ENCODE measurements around the gene SH3RF3. TPM values are rescaled to one million over a fixed set of nuclear protein-coding genes. Genes with fewer than 3 reads are reported as not detected.

The SH3RF3 gene
- total RNA-seq, result 2.8 and 2.9 TPM in 2 replicates

DNA sequence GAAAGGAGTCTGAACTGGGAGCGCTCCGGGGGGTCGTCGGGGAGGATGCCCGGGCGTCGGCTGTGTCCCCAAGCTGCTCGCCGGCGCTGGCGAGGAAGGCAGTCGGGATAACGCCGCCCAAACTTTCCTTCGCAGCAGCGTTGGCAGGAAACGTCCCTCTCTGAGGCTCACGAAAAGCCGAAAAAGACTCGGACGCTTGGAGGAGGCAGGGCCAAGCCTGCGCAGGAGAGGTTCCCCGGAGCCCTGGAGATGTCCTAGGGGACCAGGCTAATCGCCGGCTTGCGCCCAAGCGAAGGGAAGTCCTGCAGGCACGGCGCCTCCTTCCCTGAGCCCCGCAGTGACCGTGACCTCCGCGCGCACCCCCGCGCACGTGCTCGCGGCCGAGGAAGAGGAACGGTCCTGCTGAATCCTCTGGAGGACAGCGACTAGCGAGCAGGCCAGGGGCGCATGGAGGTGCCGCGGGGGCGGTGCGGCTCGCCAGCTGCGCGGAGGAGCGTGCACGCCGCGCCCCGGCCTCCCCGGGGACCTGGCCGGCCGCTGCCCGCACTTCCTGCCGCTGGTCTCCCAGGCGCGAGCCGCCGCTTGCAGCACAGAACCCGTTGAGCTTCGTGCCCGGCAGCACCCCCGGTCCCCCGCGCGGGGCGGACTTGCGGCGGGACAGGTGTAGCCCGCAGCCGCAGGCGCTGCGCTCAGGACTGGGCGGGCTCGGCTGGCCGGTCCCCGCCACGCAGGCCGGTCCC lies at the start of gene SH3RF3:
SH3RF3 (plus strand) TSS at position 590 of the 740 bp plus-strand sequence.

Other genes with a start within 250 kb of the SH3RF3 start
- not detected in 2 replicates for gene EDAR, start 140.0 kb upstream of the SH3RF3 start, total RNA-seq

Data from regular cardiac myocyte (primary cell).